HG02938 (cell line): ENCODE results near the gene CASQ2.

ENCODE experiments used
- ATAC-seq: cut with Tn5 transposase; IDR thresholded peaks from one replicate; pipeline ENCODE4 v1.9.1; 2021; ENCODE audit warnings: mild to moderate bottlenecking, moderate library complexity; ENCODE audit not compliant: unreplicated experiment

The CASQ2 gene

GRCh38 chr1:115666702-115667101 is 101.8 kb downstream of the CASQ2 start:
- no peak for ATAC-seq

DNA sequence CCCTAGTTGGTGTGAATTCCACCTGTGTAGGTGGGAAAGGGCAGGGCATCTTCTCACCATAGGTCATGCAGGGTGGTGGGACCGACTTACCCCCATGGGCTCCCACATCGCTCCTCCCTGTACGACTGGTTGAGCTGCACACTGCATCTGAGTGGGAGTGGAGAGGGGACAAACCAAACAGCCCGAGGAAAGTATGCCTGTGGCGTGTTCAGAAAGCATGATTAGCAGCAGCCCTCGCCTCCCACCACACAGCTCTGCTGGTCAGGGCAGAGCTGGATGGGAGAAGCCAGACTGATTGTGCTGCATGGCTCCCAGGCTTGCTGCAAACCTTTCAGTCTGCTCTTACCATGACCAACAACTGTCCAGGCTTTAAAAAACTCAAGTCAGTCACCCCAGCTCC is 102.3 kb downstream of the CASQ2 start:
- no peak for ATAC-seq

DNA sequence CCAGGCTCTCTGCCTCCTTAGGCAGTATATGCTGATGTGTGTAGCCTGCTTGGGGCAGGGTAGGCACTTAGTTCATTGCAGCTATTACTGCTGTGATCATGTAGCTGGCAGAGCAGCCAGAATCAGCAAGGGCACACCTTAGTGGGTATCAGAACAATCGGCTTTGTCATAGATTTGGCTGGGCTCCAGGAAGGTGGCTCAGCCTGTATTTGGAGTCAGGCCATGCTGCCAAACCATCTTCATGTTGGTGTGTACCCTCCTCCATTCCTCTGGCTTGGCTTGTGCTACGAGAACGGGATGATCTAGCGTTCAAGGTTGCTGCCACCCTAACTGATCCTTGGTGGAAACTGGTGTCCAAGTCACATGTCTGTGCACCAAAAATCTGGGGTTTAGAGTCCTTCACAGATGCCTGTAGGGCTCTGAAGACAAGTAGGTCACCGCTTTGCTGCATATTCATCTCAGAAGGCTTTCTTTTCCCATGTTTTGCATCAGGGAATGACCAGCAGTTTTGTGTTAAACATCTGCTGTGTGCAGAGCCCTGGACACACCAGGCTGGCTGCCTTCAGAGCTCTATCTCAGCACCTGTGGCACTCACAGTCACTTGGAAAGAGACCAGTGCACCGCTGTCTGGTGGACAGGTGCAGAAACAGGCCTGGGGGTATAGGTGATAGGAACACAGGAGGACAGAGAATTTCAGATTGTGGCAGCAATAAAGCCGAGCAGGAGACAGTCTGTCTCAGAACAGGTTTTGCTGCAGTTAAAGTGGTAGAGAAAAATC is 103.0 kb downstream of the CASQ2 start:
- no peak for ATAC-seq

DNA sequence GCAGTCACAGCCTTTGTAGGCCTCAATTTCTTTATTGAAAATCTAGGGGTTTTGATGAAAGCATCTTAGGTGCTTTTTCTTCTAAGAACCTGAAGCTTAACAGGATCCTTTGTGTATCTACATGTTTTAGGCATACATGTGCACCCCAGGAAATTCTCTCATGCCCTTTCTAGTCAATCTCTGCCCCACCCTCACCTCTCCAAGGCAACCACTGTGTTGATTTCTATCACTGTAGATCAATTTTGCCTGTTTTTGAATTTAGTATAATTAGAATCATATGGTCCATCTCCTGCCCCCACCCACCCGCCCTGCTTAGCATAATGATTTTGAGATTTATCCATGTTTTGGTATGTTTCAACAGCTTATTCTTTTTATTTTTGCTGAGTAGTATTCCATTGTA is 107.4 kb downstream of the CASQ2 start:
- no peak for ATAC-seq

- no peak for ATAC-seq
Observed at GRCh38 chr1:115660151-115660550, 108.4 kb downstream of the CASQ2 start.

DNA sequence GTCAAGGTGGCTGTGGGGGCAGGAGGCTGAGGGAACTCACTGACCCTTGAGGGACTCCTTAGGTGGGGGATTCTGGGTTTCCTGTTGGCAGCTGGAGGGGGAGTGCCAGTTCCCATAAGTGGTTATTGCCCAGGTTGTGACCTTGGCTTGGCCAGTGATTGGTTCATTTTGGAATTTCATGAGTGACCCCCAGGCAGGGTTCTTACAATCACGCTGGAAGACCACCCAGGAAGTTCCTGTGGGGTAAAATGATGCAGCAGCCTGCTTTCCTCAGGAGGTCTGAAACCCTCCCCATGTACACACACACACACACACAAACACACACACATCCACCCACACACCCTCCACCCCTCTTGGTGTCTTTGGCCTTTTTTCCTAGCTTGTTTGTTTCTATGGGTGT is 109.9 kb downstream of the CASQ2 start:
- ATAC-seq: no peak

- ATAC-seq: no peak
Observed at GRCh38 chr1:115656461-115657077, 111.9 kb downstream of the CASQ2 start.

GRCh38 chr1:115655916-115656315 is 112.6 kb downstream of the CASQ2 start:
- no peak for ATAC-seq

- ATAC-seq: no peak
Observed at GRCh38 chr1:115655306-115655663, 113.2 kb downstream of the CASQ2 start.

- ATAC-seq: no peak
Observed at GRCh38 chr1:115654663-115655305, 113.7 kb downstream of the CASQ2 start.

- no peak for ATAC-seq
Observed at GRCh38 chr1:115654125-115654524, 114.4 kb downstream of the CASQ2 start.

DNA sequence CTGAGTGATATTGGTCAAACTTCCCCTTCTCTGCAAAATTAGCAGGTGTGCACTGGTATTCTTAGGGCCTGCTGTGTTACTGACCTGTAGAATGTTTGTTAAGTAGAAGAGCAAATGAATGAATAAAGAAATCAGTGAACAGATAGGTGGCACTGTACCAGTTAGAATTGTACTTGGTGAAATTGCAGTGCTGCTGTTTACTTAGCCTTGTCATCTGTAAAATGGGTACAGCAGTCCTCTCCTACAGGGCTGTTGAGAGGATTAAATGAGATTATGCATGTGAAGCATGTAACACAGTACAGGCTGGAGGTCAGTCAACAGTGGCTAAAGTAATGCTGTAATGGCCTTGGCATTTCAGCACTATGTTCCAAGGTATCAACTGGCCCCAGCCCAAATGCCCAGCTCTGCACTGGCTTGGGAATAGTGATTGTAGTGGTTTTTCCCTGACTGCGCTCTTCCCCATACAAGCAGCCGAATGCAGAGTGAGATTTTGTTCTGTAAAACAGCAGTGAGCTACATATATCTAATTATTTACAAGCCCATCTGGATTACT is 116.2 kb downstream of the CASQ2 start:
- ATAC-seq: no peak

DNA sequence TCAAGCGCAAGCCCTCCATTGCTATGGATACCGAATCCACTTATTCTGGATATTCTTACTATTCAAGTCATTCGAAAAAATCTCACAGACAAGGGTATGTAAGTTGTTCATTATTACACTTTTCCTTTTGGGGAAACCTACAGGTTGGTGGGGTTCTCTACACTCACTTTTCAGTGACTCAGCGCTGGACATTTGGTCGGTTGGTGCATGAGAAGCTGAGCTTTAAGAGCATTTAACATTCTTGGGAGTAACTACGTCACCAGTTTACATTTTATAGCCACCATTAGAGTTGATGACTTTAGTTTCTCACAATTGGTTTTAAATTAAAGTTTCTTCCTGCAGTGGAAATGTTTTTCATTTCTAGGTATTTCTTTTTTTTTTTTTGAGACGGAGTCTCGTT is 117.1 kb downstream of the CASQ2 start:
- ATAC-seq: no peak

- no peak for ATAC-seq
Observed at GRCh38 chr1:115650961-115651360, 117.6 kb downstream of the CASQ2 start.
